ENCODE results near the gene GNA12.
"Not testable (repeated sequence)": the region's sequence is repeated elsewhere in the genome, so short reads cannot be mapped to it uniquely, and the experiment has no call there.

GNA12 gene

DNA sequence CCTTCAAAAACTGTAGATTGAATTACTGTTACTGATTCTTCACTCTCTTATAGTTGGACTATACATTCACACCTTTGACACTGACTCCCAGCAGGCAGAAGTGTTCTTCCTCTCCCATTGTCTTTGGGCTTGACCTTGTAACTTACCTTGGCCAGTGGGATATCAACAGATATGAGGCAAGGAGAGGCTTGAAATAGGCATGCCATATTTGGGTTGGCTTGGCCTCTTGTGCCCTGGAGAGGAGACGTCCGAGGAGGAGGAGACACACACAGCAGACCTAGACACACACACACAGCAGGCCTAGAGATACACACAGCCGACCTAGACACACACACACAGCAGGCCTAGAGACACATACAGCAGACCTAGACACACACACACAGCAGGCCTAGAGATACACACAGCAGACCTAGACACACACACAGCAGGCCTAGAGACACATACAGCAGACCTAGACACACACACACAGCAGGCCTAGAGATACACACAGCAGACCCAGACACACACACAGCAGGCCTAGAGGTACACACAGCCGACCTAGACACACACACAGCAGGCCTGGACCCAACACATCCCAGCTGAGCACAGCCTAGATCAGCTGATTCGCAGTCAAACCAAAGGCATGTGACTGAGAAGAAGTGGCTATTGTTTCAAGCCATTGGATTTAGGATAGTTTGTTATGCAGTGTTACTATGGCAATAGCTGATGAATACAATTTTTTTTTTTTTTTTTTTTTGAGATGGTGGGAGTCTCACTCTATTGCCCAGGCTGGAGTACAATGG is 12.5 kb upstream of the GNA12 start:
- peaks cover 3 to 6% of the 10 kb centered on the region in 2 donors for H3K4me1 ChIP-seq (ENCODE audit: control insufficient read depth in 2 of 2, insufficient read depth in 1 of 2, low read depth in 1 of 2, low read length in 2 of 2)
- no peaks in the 10 kb centered on the region for H3K79me1 ChIP-seq (ENCODE audit: low read depth, low read length)
- H2AK5ac ChIP-seq (ENCODE audit: low read depth, low read length): no peak overlapping the region
- peak overlapping the region in 1 of 2 donors; percentile 45 for H3K4me3 ChIP-seq (ENCODE audit: low read length in 2 of 2)
- H3K4ac ChIP-seq (ENCODE audit: low read length): no peak overlapping the region
- no peaks in the 10 kb centered on the region for H3K9me3 ChIP-seq (replicated peaks in 1 of 2; ENCODE audit: control insufficient read depth in 2 of 2, insufficient read depth in 1 of 2, low read depth in 1 of 2, low read length in 2 of 2)
- no peak overlapping the region for H3K18ac ChIP-seq (ENCODE audit: low read length)
- no peak overlapping the region for H3K23ac ChIP-seq (ENCODE audit: low read depth, low read length, poor library complexity)
- H2BK5ac ChIP-seq (ENCODE audit: low read length): no peak overlapping the region
- WGBS, 2 donors (ENCODE audit: extremely low coverage in 2 of 2, insufficient read length in 2 of 2, insufficient replicate concordance in 1 of 2): no CpG with 5 or more reads among the region's 5 CpGs
- H2BK12ac ChIP-seq (ENCODE audit: low read length): no peak overlapping the region
- no peak overlapping the region for H3K4me2 ChIP-seq (ENCODE audit: insufficient read depth, low read length, poor library complexity, severe bottlenecking)
- H2BK15ac ChIP-seq (ENCODE audit: low read length): no peak overlapping the region
- H3K9ac ChIP-seq (ENCODE audit: low read depth, low read length, poor library complexity): peak overlapping the region; percentile 39
- H2BK120ac ChIP-seq (ENCODE audit: low read depth, low read length): no peak overlapping the region
- no peaks in the 10 kb centered on the region for H3K36me3 ChIP-seq (replicated peaks in 1 of 2; ENCODE audit: control insufficient read depth in 2 of 2, insufficient read depth in 2 of 2, low read length in 2 of 2)
- no peak overlapping the region for H4K91ac ChIP-seq (ENCODE audit: low read depth, low read length, poor library complexity)
- no peaks in the 10 kb centered on the region for H3K27me3 ChIP-seq (ENCODE audit: control insufficient read depth in 3 of 3, insufficient read depth in 3 of 3, low read depth in 1 of 3, low read length in 3 of 3)
- H2AFZ ChIP-seq (ENCODE audit: low read length): no peak overlapping the region
- no peak overlapping the region for H3K27ac ChIP-seq (replicated peaks; ENCODE audit: low read length)
- no peak overlapping the region for H4K8ac ChIP-seq (ENCODE audit: low read depth, low read length)
- no peak overlapping the region for H3K14ac ChIP-seq (ENCODE audit: low read length)
- DNase-seq (ENCODE audit: low spot score): no peak

GRCh38 chr7:2855386-2855785 is 11.3 kb upstream of the GNA12 start:
- DNase-seq (ENCODE audit: low spot score): no peak
- Histone ChIP-seq H3K18ac (ENCODE audit: low read length) (no peak overlapping the region), H3K4me1 (ENCODE audit: control insufficient read depth in 2 of 2, insufficient read depth in 1 of 2, low read depth in 1 of 2, low read length in 2 of 2) (peaks cover 0 to 6% of the 10 kb centered on the region in 2 donors), H2AFZ (ENCODE audit: low read length) (no peak overlapping the region), H3K36me3 (replicated peaks in 1 of 2; ENCODE audit: control insufficient read depth in 2 of 2, insufficient read depth in 2 of 2, low read length in 2 of 2) (no peaks in the 10 kb centered on the region), H2BK15ac (ENCODE audit: low read length) (no peak overlapping the region), H4K8ac (ENCODE audit: low read depth, low read length) (no peak overlapping the region), H3K4ac (ENCODE audit: low read length) (no peak overlapping the region), H3K27ac (replicated peaks; ENCODE audit: low read length) (no peak overlapping the region), H3K4me2 (ENCODE audit: insufficient read depth, low read length, poor library complexity, severe bottlenecking) (no peak overlapping the region), H3K27me3 (ENCODE audit: control insufficient read depth in 3 of 3, insufficient read depth in 3 of 3, low read depth in 1 of 3, low read length in 3 of 3) (no peaks in the 10 kb centered on the region), H3K9me3 (replicated peaks in 1 of 2; ENCODE audit: control insufficient read depth in 2 of 2, insufficient read depth in 1 of 2, low read depth in 1 of 2, low read length in 2 of 2) (no peaks in the 10 kb centered on the region), H2AK5ac (ENCODE audit: low read depth, low read length) (no peak overlapping the region), H3K9ac (ENCODE audit: low read depth, low read length, poor library complexity) (no peak overlapping the region), H2BK5ac (ENCODE audit: low read length) (no peak overlapping the region), H3K14ac (ENCODE audit: low read length) (no peak overlapping the region), H3K23ac (ENCODE audit: low read depth, low read length, poor library complexity) (no peak overlapping the region), H4K91ac (ENCODE audit: low read depth, low read length, poor library complexity) (no peak overlapping the region), H3K4me3 (ENCODE audit: low read length in 2 of 2) (no peak overlapping the region), H2BK12ac (ENCODE audit: low read length) (no peak overlapping the region), H3K79me1 (ENCODE audit: low read depth, low read length) (no peaks in the 10 kb centered on the region), H2BK120ac (ENCODE audit: low read depth, low read length) (no peak overlapping the region)
- WGBS, 2 donors (ENCODE audit: extremely low coverage in 2 of 2, insufficient read length in 2 of 2, insufficient replicate concordance in 1 of 2): no CpG with 5 or more reads among the region's 6 CpGs

- H2BK15ac ChIP-seq (ENCODE audit: low read length); H3K9ac ChIP-seq (ENCODE audit: low read depth, low read length, poor library complexity); H4K91ac ChIP-seq (ENCODE audit: low read depth, low read length, poor library complexity); H3K36me3 ChIP-seq (replicated peaks in 1 of 2; ENCODE audit: control insufficient read depth in 2 of 2, insufficient read depth in 2 of 2, low read length in 2 of 2); H3K4me2 ChIP-seq (ENCODE audit: insufficient read depth, low read length, poor library complexity, severe bottlenecking); H3K9me3 ChIP-seq (replicated peaks in 1 of 2; ENCODE audit: control insufficient read depth in 2 of 2, insufficient read depth in 1 of 2, low read depth in 1 of 2, low read length in 2 of 2); DNase-seq (ENCODE audit: low spot score); H3K79me1 ChIP-seq (ENCODE audit: low read depth, low read length); H2AK5ac ChIP-seq (ENCODE audit: low read depth, low read length); H3K23ac ChIP-seq (ENCODE audit: low read depth, low read length, poor library complexity); H3K18ac ChIP-seq (ENCODE audit: low read length); H2BK12ac ChIP-seq (ENCODE audit: low read length); H3K4me1 ChIP-seq (ENCODE audit: control insufficient read depth in 2 of 2, insufficient read depth in 1 of 2, low read depth in 1 of 2, low read length in 2 of 2); H2BK120ac ChIP-seq (ENCODE audit: low read depth, low read length); H4K8ac ChIP-seq (ENCODE audit: low read depth, low read length); H2AFZ ChIP-seq (ENCODE audit: low read length); H3K27me3 ChIP-seq (ENCODE audit: control insufficient read depth in 3 of 3, insufficient read depth in 3 of 3, low read depth in 1 of 3, low read length in 3 of 3); H3K4me3 ChIP-seq (ENCODE audit: low read length in 2 of 2); H3K14ac ChIP-seq (ENCODE audit: low read length); H2BK5ac ChIP-seq (ENCODE audit: low read length); H3K27ac ChIP-seq (replicated peaks; ENCODE audit: low read length); H3K4ac ChIP-seq (ENCODE audit: low read length): not testable (repeated sequence)
- no CpG with 5 or more reads among the region's 4 CpGs for WGBS, 2 donors (ENCODE audit: extremely low coverage in 2 of 2, insufficient read length in 2 of 2, insufficient replicate concordance in 1 of 2)
Measured at GRCh38 chr7:2853552-2853951, 9.4 kb upstream of the GNA12 start.

DNA sequence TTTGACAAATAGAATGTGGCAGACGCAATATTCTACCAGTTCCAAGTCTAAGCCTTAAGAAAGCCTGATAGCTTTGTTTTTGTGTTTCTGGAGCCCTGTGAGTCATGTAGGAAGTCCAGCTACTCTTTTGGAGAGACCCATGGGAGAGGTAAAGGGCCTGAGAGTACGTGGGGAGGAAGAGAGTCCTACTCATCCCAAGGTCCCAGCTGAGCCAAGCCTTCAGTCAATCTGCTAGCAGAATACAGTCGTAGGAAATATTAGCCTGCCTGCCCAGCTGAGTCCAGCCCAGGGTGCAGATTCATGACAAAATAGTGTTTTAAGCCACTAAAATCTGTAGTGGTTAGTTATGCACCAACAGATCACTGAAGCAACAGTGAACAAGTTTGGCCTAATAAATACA is 9.0 kb upstream of the GNA12 start:
- H3K14ac ChIP-seq (ENCODE audit: low read length): no peak overlapping the region
- H3K27me3 ChIP-seq (ENCODE audit: control insufficient read depth in 3 of 3, insufficient read depth in 3 of 3, low read depth in 1 of 3, low read length in 3 of 3): no peaks in the 10 kb centered on the region
- H4K8ac ChIP-seq (ENCODE audit: low read depth, low read length): no peak overlapping the region
- H4K91ac ChIP-seq (ENCODE audit: low read depth, low read length, poor library complexity): no peak overlapping the region
- no peak overlapping the region for H2AK5ac ChIP-seq (ENCODE audit: low read depth, low read length)
- H3K4me1 ChIP-seq (ENCODE audit: control insufficient read depth in 2 of 2, insufficient read depth in 1 of 2, low read depth in 1 of 2, low read length in 2 of 2): peaks cover 0 to 6% of the 10 kb centered on the region in 2 donors
- no peak overlapping the region for H2BK12ac ChIP-seq (ENCODE audit: low read length)
- H2BK120ac ChIP-seq (ENCODE audit: low read depth, low read length): no peak overlapping the region
- H2BK5ac ChIP-seq (ENCODE audit: low read length): no peak overlapping the region
- no peaks in the 10 kb centered on the region for H3K79me1 ChIP-seq (ENCODE audit: low read depth, low read length)
- H2AFZ ChIP-seq (ENCODE audit: low read length): no peak overlapping the region
- H3K18ac ChIP-seq (ENCODE audit: low read length): no peak overlapping the region
- no peak overlapping the region for H3K23ac ChIP-seq (ENCODE audit: low read depth, low read length, poor library complexity)
- no peaks in the 10 kb centered on the region for H3K36me3 ChIP-seq (replicated peaks in 1 of 2; ENCODE audit: control insufficient read depth in 2 of 2, insufficient read depth in 2 of 2, low read length in 2 of 2)
- WGBS, 2 donors (ENCODE audit: extremely low coverage in 2 of 2, insufficient read length in 2 of 2, insufficient replicate concordance in 1 of 2): no CpG with 5 or more reads among the region's 3 CpGs
- no peak overlapping the region for H3K4me3 ChIP-seq (ENCODE audit: low read length in 2 of 2)
- no peak overlapping the region for H3K27ac ChIP-seq (replicated peaks; ENCODE audit: low read length)
- no peaks in the 10 kb centered on the region for H3K9me3 ChIP-seq (replicated peaks in 1 of 2; ENCODE audit: control insufficient read depth in 2 of 2, insufficient read depth in 1 of 2, low read depth in 1 of 2, low read length in 2 of 2)
- H3K4me2 ChIP-seq (ENCODE audit: insufficient read depth, low read length, poor library complexity, severe bottlenecking): no peak overlapping the region
- no peak overlapping the region for H3K4ac ChIP-seq (ENCODE audit: low read length)
- H2BK15ac ChIP-seq (ENCODE audit: low read length): no peak overlapping the region
- no peak for DNase-seq (ENCODE audit: low spot score)
- no peak overlapping the region for H3K9ac ChIP-seq (ENCODE audit: low read depth, low read length, poor library complexity)

Measured in neuronal stem cell (in vitro differentiated cells).